GM21526 (cell line): Measurements from ENCODE around the gene R3HDM4.
"Not testable (repeated sequence)": the region's sequence is repeated elsewhere in the genome, so short reads cannot be mapped to it uniquely, and the experiment has no call there.

ENCODE experiments used
- ATAC-seq: cut with Tn5 transposase; IDR thresholded peaks from one replicate; pipeline ENCODE4 v1.9.1; 2021; ENCODE audit warnings: moderate library complexity; ENCODE audit not compliant: unreplicated experiment, low FRiP score

R3HDM4 gene

DNA sequence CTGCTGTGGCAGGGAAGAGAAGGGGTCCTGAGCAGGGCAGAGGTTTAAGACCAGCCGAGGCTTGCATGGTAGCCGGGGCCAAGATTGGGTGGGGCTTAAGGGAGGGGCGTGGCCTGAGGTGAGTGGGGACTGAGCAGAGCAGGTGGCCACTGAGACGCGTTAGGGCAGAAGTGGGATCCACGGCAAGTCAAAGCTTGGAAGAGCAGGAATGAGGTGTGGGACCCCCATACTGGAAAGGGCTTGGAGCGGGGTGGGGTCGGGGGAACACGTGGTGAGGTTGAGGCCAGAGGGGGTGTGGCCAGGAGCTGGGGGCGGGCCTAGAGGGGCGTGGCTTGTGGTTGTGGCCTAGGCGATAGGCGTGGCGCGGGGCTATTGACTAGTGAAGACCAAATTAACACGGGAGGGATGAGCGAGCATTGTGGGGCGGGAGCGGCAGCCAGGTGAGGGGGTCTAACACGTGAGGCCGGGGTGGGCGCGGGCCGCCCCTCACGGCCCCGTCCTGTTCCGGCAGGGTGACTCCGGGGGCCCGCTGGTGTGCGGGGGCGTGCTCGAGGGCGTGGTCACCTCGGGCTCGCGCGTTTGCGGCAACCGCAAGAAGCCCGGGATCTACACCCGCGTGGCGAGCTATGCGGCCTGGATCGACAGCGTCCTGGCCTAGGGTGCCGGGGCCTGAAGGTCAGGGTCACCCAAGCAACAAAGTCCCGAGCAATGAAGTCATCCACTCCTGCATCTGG lies 50.3 kb downstream of the R3HDM4 start:
- no peak for ATAC-seq

DNA sequence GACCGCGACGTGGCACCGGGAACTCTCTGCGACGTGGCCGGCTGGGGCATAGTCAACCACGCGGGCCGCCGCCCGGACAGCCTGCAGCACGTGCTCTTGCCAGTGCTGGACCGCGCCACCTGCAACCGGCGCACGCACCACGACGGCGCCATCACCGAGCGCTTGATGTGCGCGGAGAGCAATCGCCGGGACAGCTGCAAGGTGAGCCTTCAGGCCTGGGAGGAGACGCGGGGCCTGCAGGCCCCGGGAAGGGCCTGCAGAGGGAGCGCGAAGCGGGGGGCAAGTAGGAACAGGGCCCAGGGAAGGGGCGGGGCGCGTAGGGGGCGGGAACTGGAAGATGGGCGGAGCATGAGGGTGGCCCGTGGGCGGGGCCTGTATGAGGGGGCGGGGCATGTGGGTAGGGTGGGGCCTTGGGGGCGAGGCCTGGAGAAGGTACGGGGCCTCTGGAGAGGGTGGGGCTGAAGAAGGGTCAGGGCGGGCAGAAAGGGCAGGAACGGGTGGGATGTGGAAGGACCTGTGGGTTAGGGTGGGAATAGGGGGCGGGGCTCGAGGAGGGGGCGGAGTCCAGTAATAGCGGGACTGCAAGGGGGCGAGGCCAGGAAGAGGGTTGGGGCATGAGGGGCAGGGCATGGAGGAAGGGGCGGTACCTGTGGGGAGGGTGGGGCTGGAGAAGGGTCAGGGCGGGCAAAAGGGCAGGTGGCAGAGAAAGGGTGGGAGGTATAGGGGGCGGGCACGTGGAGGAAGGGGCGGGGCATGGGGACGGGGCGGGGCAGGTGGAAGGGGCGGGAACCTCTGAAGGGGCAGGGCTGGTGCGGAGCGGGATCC lies 51.1 kb downstream of the R3HDM4 start:
- ATAC-seq: no peak

DNA sequence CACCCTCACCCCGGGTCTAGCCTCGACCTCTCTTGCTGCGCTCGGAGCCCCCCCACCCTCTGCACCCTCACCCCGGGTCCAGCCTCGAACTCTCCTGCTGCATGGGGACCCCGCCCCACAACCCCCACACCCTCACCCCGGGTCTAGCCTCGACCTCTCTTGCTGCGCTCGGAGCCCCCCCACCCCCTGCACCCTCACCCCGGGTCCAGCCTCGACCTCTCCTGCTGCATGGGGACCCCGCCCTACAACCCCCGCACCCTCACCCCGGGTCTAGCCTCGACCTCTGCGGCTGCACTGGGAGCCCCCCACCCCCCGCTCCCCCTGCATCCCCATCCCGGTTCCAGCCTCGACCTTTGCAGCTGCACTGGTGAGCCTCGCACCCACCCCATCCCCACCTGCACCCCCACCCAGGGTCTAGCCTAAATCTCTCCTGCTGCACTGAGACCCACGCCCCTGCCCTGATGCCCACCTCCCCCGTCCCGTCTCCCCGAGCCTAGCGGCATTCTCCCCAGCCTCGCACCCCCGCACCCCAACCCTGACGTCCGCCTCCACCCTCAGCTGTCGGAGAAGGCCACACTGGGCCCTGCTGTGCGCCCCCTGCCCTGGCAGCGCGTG lies 51.8 kb downstream of the R3HDM4 start:
- ATAC-seq: no peak

DNA sequence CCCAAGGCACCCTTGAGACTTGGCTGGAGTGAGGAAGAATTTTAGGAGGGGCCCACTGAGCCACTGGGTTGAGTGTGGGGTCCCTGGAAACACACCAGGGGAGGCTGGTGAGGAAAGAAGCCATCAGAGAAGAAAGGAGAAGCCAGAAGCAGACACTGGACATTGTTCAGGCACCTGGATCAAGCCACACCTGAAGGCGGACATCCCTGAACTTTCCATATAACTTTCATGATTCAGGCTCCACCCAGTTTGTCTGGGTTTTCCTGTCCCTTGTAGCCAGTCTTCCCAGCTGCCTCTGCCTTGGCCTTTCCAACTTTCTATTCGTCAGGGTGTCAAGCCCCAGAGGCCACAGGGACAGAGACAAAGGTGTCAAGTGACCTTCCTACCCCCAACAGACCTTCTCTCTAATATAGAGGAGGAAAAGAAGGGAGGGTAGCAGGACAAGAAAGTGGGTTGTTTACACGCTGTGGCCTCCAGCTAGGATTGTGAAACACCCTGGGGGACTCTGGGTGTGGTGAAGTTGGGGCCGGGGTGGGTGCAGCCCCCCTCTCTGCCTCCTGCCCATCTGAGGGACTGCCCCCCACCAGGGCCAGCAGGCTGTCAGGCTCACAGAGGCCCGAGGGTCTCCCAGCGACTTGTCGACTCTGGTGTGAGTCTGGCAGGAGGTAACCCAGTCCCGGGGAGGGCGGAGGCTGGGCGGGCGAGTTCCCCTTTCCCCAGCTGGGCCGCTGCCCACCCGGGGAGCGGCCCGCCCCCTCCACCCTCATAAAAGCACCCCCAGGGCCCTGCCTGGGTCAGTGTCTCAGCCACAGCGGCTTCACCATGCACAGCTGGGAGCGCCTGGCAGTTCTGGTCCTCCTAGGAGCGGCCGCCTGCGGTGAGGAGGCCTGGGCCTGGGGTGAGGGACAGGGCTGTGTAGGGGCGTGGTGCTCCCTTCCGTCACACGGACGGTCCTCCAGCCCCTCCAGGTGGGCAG lies 53.9 kb downstream of the R3HDM4 start, which contains the start of gene CFD:
Gene CFD (plus strand): TSS at position 797 of the 976 bp plus-strand sequence. CDS start 26 bp downstream, at position 823.
- no peak for ATAC-seq

DNA sequence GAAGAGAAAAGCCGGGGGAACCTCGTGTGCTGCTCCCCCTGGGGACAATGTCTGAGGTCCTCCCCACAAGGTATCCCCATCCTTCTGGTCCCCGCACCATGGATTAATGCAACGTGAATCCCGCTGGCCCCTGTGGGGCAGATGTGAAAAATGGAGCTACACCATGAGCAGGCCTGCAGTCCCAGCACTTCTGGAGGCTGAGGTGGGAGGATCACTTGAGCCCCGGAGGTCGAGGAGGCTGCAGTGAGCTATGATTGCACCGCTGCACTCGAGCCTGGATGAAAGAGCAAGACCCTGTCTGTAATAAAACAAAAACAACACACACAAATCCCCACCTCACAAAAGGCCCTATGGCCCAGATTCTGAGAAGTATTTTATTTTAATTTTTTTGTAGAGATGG lies 54.7 kb downstream of the R3HDM4 start:
- no peak for ATAC-seq

DNA sequence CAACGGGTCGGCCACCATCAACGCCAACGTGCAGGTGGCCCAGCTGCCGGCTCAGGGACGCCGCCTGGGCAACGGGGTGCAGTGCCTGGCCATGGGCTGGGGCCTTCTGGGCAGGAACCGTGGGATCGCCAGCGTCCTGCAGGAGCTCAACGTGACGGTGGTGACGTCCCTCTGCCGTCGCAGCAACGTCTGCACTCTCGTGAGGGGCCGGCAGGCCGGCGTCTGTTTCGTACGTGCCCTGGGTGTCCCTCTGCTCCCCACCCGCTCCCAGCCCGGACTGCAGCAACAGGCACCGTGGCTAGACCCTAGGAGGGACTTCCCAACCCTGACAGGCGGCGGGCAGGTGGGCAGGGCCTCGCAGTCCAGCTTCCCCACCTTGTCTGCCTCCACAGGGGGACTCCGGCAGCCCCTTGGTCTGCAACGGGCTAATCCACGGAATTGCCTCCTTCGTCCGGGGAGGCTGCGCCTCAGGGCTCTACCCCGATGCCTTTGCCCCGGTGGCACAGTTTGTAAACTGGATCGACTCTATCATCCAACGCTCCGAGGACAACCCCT lies 57.4 kb downstream of the R3HDM4 start:
- ATAC-seq: no peak

DNA sequence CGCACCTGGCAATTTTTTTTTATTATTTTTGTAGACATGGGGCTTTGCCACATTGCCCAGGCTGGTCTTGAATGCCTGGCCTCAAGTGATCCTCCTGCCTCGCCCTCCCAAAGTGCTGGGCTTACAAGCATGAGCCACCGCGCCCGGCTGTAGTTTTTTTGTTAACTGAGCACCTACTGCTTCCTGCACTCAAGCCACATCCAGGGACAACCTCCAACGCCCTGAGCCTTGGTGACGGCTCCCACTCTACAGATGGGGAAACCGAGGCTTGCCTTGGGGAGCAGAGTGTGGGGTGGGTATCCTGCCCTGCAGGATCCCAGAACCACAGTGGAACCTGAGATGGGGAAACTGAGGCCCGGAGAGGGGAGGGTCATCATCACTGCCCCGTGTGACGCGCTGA lies 57.9 kb downstream of the R3HDM4 start:
- no peak for ATAC-seq

DNA sequence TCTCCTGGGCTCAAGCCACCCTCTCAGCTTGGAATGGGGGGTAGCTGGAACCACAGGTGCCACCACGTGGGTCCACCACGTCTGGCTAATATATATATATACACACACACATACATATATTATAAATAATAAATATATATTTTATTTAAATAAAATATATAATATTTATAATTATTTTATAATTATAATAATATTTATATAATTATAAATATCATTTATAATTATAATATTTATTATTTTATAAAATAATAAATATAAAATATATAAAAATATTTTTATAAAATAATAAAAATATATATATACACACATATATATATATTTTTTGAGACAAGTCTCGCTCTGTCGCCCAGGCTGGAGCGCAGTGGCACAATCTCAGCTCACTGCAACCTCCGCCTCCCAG lies 58.5 kb downstream of the R3HDM4 start:
- no peak for ATAC-seq

DNA sequence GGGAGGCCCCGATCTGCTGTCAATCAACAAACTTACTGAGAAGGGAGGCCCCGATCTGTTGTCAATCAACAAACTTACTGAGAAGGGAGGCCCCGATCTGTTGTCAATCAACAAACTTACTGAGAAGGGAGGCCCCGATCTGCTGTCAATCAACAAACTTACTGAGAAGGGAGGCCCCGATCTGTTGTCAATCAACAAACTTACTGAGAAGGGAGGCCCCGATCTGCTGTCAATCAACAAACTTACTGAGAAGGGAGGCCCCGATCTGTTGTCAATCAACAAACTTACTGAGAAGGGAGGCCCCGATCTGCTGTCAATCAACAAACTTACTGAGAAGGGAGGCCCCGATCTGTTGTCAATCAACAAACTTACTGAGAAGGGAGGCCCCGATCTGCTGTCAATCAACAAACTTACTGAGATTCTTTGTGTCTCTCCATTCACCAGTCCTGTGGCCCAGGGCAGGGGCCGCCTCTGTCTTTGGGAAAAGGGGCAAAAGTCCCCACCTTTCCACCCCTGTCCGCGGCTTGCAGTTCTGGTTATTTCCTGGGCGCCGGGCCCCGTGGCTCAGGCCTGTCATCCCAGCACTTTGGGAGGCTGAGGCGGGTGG lies 59.3 kb downstream of the R3HDM4 start:
- ATAC-seq: not testable (repeated sequence)

DNA sequence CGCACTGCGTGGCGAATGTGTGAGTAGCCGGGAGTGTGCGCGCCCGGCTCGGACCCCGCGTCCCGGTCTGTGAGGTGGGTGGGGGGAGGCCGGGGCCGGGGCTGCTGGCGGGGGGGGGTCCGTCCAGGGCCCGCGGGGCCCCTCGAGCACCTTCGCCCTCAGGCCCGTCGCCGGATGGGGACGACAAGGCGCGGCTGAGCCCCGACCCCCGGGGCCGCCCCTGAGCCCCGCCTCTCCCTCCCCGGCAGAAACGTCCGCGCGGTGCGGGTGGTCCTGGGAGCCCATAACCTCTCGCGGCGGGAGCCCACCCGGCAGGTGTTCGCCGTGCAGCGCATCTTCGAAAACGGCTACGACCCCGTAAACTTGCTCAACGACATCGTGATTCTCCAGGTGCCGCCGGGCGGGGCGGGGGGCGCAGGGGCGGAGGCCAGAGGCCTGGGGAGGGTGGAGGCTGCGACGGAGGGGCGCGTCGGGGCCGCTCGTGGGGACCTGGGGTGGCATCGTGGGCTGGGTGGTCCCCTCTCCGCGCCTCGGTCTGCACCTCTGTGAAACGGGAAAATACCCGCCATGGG lies 59.9 kb downstream of the R3HDM4 start:
- ATAC-seq: no peak

DNA sequence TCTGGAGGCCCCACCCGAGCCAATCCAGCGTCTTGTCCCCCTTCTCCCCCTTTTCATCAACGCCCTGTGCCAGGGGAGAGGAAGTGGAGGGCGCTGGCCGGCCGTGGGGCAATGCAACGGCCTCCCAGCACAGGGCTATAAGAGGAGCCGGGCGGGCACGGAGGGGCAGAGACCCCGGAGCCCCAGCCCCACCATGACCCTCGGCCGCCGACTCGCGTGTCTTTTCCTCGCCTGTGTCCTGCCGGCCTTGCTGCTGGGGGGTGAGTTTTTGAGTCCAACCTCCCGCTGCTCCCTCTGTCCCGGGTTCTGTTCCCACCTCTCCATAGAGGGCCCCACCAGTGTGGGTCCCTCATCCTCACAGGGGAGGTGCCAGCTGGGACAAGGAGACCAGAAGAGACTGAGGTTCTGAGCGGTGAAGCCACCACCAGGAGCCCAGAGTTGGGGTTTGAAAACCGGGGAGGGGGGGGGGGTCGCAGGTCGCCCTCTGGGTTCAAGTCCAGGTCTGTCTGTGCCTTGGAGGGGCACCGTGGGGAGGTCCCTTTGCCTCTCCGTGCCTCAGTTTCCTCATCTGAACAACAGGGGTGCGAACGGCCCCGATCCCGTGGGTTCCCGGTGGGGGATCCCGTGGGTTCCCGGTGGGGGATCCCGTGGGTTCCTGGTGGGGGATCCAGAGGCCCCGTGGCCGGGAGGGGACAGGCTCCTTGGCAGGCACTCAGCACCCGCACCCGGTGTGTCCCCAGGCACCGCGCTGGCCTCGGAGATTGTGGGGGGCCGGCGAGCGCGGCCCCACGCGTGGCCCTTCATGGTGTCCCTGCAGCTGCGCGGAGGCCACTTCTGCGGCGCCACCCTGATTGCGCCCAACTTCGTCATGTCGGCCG lies 60.6 kb downstream of the R3HDM4 start, which contains the start of gene ELANE:
Gene ELANE (plus strand): TSS at position 168 of the 878 bp plus-strand sequence. CDS start 26 bp downstream, at position 194.
- no peak for ATAC-seq

DNA sequence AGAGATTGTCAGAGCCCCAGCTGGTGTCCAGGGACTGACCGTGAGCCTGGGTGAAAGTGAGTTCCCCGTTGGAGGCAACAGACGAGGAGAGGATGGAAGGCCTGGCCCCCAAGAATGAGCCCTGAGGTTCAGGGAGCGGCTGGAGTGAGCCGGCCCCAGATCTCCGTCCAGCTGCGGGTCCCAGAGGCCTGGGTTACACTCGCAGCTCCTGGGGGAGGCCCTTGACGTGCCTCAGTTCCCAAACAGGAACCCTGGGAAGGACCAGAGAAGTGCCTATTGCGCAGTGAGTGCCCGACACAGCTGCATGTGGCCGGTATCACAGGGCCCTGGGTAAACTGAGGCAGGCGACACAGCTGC lies 62.1 kb downstream of the R3HDM4 start:
- ATAC-seq: no peak

DNA sequence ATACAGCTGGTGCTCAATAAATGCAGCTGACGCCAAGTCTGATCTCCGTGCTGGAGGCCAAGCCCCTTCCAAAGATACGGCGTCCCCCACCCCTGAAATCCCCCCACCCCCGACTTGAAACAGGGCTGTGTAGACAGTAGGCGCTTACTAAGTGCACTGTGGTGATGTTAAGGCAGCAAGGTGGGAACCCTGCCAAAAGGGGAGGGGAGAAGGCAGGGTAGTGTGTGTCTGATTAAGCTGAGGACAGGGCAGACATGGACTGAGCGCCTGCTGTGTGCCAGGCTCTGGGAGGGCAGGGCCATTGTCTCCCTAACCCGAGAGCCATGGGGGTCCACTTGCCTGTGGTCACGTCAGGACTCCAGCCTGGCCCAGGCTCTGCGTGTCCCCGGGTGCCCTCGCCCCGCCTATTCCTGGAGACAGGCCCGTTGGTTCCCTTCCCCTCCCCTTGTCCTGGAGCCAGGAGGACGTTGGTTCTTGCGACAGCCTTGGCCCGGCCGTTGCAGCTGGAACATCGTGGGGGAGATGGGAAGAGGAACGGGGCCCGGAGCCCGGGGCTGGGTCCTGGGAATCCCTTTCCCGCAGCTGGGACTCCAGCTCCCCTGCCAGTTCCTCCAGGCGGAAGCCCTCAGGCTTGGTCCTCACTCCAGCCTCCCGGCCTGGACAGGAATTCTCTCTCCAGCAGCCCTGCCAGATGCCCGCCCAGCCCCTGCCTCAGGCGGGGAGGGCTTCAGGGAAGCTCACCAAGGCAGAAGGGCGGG lies 62.6 kb downstream of the R3HDM4 start:
- ATAC-seq: no peak

DNA sequence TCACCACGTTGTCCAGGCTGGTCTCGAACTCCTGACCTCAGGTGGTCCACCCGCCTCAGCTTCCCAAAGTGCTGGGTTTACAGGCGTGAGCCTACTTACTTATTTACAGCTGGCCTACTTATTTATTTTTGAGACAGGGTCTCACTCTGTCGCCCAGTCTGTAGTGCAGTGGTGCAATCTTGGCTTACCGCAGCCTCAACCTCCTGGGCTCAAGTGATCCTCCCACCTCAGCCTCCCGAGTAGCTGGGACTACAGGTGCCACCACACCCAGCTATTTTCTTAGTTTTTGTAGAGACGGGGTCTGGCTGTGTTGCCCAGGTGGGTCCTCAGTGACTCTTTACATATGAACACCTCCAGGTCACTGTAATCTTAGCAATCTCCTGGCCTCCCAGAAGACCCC lies 63.8 kb downstream of the R3HDM4 start:
- ATAC-seq: not testable (repeated sequence)

DNA sequence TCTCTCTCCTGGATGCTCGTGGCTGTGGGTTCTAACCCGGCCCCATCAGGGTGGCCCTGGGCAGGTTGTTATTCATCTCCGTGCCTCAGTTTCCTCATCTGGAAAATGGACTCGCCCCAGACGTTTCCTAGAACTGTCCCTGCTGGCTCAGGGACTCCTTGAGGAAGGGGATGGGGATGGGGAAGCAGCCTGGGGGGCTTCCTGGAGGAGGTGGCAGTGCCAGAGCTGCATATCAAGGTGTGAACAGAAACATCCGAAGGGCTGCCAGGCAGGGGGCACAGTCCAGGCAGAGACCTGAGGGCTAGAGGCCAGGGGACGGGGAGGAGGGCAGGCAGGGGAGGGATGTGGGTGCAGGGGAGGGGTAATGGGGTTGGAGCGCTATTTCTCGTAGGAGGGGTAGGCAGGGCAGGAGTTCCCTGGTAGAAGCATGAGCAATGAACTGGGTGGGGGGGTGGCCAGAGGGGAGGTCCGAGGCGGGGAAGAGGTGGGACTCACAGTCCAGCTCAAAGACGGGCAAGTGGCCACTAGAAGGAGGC lies 64.6 kb downstream of the R3HDM4 start:
- ATAC-seq: no peak
